Ecto neural progenitor cell (in vitro differentiated cells): ENCODE results near the gene SOX6.

Source experiments
- DNase-seq: peaks from one replicate; pipeline ENCODE4 v3.0.0-alpha.2; 2018; ENCODE audit warnings: low spot score

The SOX6 gene

GRCh38 chr11:15957234-15957633, 399.1 kb downstream of the SOX6 start:
- DNase-seq: no peak

- DNase-seq: no peak
Measured at GRCh38 chr11:15956302-15956701, 400.0 kb downstream of the SOX6 start.

GRCh38 chr11:15955595-15955994, 400.8 kb downstream of the SOX6 start:
- DNase-seq: no peak

- no peak for DNase-seq
Measured at GRCh38 chr11:15947681-15948648, 408.4 kb downstream of the SOX6 start.

GRCh38 chr11:15945726-15946125, 410.6 kb downstream of the SOX6 start:
- no peak for DNase-seq

- no peak for DNase-seq
Measured at GRCh38 chr11:15944460-15944859, 411.9 kb downstream of the SOX6 start.

- DNase-seq: no peak
Measured at GRCh38 chr11:15943418-15944197, 412.7 kb downstream of the SOX6 start.

- DNase-seq: no peak
Measured at GRCh38 chr11:15942936-15943335, 413.4 kb downstream of the SOX6 start.

- no peak for DNase-seq
Measured at GRCh38 chr11:15942126-15942525, 414.2 kb downstream of the SOX6 start.

- peak; percentile 85 for DNase-seq
Measured at GRCh38 chr11:15941206-15941770, 415.1 kb downstream of the SOX6 start.

- no peak for DNase-seq
Measured at GRCh38 chr11:15940462-15941205, 415.7 kb downstream of the SOX6 start.

GRCh38 chr11:15938983-15939382, 417.4 kb downstream of the SOX6 start:
- no peak for DNase-seq

GRCh38 chr11:15938121-15938611, 418.2 kb downstream of the SOX6 start:
- no peak for DNase-seq

GRCh38 chr11:15937601-15938120, 418.7 kb downstream of the SOX6 start:
- no peak for DNase-seq

GRCh38 chr11:15936011-15936410, 420.3 kb downstream of the SOX6 start:
- no peak for DNase-seq

- no peak for DNase-seq
Measured at GRCh38 chr11:15935373-15935772, 421.0 kb downstream of the SOX6 start.

GRCh38 chr11:15933886-15934625, 422.3 kb downstream of the SOX6 start:
- peak; percentile 3 for DNase-seq

- DNase-seq: no peak
Measured at GRCh38 chr11:15932417-15932816, 423.9 kb downstream of the SOX6 start.

- no peak for DNase-seq
Measured at GRCh38 chr11:15931497-15931896, 424.8 kb downstream of the SOX6 start.

GRCh38 chr11:15930442-15931025, 425.8 kb downstream of the SOX6 start:
- peak; percentile 21 for DNase-seq
